Germinal center (tissue), 1 donor: Measurements from ENCODE around the gene AP3B2.
A peak's percentile ranks its signal among the peaks of the same experiment; 100 is the strongest.

Experiments used
- DNase-seq: peaks from one replicate; pipeline ENCODE4 v3.0.0; 2012; ENCODE audit warnings: mixed read lengths, low spot score

The AP3B2 gene

DNA sequence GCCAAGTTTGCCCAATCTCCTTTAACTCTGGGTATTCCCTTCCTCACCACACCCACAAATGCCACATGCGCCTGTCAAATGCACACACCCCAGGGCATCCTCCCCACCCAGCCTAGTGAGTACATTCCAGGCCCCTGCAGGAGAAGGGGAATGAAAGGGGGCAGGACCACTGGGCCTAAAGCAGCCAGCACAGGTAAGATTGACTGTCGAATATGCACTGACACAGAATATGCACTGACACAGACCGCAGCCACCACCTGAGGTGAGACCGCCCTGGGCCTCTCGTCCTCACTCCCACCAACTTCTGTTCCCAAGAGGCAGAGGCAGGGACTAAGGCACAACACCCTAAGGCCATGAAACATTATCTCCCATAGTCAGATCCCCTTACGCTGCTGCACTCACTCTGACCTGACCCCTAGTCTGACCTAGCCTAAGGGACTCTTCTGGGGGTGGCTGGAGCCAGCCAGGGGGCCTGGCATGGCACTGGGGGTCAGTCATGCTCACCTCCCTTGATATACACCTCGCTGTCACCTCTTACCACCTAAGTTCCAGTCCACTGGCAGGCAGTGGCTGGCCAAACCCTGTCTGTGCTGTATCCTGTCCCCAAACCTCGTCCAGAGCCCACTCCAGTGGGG, 10.8 kb downstream of the AP3B2 start:
- DNase-seq = no peak

DNA sequence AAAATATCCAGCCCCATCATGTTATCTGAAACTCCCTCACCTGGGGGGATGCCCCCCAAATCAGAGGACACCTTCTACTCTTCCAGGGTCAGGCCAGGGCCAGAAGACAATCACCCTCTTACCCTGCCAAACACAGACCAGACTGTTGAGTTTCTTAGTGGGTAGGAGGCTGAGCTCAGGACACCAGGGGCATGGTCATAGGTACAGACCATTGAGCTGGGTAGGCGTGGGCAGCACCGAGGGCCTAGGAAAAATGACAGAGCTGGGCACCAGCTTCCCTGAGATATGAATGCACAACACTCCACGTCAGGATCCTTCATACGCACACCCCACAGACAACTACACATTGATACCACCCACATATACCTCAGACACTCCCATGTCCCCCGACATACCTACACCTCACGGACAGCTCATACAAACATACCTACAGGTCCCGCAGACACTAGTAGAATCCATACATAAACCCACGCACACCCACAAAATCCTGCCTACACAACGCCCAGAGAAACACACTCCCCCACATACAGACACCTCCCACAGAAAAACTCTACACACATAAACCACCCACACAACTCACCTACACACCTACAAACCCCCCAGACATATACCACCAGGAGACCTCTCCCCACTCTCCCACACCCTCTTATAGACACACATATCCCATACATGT, 11.8 kb downstream of the AP3B2 start:
- no peak for DNase-seq

DNA sequence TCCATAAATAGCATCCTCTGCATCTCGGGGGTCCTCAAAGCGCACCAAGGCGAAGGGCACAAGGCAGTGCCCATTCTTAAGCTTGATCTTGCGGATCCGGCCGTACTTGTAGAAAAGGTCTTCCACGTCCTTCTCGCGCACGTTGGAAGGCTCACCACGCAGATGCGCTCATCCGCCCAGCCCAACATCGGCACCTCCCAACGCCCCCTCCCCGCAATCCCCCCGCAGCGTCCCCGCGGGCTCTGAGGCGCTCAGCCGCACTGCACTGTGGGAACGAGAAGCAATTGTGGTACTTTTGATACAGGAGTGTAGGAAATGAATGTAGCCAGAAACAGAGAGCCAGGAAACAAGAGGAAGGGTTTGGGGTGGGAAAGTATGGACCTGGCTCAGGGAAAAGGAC, 17.5 kb downstream of the AP3B2 start:
- DNase-seq = no peak

DNA sequence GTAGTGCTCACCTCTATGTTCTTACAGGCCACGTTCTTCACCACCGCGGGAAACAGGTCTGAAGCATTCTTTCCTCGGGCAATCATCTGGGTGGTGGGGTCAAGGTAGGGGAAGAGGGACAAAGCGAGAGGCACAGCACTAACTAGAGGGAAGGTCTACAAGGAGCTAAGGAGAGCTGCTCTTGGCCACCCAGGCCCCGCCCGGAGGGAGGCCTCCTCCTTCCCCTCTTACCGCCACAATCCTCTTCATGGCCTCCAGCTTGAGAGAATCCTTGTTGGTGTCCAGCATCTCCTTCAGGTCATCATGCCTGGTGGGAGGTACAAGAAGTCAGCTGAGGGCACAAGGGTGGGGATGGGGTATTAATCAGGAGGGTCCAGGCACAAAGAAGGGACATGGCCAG, 20.5 kb downstream of the AP3B2 start:
- no peak for DNase-seq

DNA sequence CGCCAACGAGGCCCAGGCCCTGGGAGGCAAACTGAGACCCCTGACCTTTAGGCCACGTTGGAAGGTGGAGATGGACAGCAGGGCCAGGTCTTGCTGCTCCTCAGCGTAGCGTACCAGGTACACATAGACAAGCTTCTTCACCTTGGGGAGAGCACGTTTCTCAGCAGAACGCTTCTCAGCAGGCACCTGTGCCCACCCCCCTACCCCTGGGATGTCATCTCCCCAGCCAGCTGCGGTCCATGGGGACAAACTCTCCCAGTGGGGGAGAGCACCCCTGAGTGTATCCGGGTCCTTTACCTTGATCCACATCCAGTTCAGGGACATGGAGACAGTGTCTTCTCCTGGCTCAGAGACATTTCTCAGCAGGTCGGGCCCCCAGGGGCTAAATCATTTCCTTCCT, 21.0 kb downstream of the AP3B2 start:
- DNase-seq = no peak

DNA sequence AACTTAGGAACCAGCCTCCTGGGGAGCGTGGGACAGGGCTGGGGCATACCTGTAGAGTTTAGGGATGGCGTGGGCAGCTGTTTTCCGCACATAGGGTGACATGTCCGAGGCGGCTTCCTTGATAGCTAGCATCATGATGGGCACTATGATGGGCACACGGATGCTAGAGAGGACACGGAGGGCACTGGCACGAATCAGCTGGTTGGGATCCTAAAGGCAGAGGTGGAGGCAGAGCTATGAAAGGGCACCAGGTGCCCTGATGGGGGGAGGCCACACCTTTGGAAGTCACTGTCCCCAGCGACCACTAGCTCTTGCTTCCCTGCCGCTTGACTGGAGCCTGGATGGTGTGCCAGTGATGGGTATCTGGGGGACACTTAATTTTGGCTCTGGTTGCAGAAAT, 28.3 kb downstream of the AP3B2 start:
- DNase-seq = no peak

DNA sequence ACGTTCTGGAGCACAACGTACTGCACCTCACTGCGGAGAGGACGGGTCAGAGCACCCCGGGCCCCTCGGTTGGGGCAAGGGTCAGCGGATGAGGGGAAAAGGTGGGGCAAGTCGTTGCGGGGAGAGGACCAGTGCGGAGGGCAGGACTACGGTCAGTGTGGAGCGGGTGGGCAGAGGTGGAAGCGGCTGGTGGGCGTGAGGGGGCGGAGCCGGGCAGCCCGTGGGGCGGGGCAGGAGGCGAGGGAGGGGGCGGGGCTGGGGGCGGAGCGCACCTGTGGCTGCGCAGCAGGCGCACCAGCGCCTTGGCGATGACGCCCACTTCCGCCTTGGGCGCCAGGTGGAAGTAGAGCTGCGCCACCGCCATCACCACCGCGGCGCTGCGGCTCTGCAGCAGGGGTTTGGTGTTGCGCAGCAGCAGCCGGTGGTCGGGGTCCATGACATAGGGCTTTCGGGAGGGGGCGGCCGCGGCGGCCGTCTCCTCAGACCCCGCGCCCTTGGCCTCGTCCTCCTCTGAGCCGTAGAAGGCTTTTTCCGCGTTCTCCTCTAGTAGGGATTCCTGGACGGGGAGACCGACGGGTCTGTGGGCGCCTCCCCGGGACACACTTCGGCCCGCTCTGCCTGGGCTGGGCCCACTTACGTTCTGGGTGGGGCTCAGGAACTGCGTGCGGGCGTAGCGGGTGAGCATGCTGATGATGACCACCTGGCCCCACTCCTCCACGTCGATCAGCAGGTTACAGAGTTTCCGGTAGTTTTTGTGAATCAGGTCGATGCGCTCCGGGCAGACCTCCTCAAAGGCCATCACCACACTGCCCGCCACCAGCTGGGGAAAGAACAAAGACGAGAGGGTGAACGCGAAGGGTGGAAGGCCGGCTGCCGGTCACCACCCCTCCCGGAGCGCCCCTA, 29.2 kb downstream of the AP3B2 start:
- DNase-seq = peak; percentile 88

DNA sequence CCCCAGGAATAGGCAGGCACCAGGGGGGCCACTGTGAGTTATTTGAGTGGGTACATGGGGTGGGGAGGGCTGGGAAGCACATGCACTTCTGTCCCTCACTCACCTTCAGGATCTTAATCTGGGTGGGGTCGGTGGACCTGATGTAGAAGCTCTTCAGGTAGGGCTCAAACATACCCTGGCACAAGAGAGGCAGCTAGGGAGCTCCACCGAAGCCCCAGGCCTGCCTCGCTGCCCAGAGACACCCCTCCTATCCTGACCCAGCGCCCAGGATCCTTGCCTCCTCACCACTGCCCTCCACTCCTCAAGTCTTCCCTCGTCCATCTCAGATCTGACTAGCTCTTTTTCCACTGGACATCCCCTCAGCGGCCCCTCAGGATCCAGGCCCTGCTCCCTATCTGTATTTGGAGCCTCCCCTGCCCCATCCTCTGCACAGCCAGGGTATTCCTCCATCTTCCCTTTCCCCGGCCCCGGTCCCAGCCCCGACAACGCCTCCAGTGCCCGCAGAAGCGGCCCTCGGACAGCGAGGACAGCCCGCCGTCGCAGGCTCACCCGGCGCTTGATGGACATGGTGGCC, 30.0 kb downstream of the AP3B2 start:
- DNase-seq = no peak

DNA sequence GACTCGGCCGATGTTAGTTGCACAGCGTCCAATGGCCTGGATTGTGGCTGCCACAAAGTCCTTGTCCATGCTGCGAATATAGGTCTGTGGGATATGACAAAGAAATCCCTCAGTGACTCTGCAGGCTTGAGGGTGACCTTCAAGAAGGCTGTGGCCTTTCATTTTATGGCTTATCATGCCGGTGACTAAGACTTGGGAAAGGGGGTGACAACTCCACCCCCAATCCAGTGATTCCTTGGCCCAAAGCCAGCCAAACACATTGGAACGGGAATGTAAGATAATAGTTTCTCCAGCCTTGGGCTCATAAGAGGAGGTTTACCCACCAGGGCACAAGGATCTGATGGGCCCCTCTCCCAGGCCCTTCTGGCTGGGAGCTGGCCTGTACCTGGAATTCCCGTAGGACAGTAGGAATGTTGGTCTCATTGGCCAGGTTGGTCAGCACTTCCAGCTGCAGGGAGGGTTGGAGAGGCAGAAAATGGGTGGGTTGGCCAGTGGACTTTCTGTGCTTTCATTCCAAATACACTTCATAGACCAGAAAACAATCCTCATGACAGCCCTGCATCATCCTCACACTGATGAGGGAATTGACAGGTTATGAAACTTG, 31.9 kb downstream of the AP3B2 start:
- no peak for DNase-seq

DNA sequence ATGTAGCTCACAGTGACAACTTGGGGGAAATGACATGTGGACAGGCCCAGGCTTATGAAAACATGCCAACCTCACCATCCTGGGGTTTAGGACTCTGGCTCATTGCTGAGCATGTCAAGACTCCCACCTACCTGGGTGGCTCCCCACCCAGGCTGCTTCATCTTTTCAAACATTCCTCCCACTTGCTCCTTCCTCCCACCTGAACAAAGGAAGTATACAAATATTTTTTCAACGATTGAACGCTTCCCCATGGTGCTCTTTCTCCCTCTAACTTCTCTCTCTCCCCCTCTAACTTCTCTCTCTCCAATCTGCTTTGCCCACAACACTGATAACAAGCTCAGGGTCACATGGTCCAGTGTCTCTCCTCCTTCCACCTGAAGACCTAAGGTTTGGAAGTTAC, 34.8 kb downstream of the AP3B2 start:
- no peak for DNase-seq

DNA sequence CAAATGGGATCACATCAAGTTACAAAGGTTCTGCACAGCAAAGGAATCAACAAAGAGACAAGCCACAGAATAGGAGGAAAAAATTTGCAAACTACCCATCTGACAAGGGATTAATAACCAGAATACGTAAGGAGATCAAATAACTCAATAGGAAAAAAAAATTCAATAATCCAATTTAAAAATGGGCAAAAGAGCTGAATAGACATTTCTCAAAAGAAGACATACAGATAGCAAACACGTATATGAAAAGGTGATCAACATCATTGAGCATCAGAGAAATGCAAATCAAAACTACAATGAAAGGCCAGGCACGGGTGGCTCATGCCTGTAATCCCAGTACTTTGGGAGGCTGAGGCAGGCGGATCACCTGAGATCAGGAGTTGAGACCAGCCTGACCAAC, 39.0 kb downstream of the AP3B2 start:
- no peak for DNase-seq

DNA sequence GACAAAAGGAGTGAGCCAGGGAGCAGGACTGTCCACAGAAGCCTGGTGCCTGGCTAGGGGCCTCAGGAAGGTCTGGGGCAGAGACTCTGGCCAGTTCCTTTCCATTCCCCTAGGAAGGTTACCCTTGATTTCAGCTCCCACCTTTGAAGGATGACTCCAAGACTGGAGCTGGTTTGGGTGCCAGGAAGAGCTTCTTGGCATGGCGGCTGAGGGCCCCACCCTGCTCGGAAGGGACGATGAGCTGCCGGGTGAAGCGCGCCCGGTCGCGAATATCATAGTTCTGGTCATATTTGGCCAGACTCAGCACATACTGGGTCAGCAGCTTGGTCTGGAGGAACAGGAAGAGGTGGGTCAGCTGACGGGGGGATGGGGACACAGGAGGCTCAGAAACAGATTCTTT, 43.1 kb downstream of the AP3B2 start:
- DNase-seq = no peak

DNA sequence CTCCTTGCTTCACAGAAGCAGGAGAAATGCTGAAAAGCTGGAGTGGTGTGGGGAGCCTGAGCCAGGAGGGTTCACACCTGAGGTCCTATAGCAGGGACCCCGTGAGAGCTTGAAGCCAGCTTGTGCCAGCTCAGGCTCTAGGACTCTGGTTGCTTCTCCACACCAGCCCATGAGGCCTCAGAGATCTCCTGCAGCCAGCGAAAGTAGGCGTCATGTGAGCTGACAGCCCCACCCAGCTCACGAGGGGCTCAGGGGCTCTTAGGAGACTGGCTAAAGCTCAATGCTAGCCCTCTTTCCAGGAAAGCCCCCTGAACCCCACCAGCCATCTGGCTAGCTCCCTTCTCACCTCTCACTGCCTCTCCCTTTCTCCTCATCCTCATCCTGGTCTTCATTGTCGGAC, 45.7 kb downstream of the AP3B2 start:
- DNase-seq = no peak

DNA sequence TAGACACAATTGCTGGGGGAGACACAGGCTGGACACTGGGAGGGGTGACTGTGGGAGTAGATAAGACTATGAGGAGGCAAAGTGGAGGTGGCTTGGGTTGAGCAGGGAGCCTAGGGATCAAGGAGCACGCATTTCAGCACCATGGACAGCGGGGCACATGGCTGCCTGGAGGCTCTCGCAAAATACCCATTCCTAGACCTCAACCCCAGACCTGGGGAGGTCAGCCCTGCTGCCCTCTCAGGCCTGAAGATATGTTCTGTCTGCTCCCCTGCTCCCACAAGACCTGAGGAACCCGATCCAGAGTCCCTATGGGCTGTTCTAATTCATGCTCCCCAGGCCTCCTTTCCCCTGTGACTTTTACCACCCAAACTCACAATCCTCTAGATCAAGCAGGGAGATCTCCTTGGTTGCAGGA, 46.5 kb downstream of the AP3B2 start:
- DNase-seq = peak; percentile 47

DNA sequence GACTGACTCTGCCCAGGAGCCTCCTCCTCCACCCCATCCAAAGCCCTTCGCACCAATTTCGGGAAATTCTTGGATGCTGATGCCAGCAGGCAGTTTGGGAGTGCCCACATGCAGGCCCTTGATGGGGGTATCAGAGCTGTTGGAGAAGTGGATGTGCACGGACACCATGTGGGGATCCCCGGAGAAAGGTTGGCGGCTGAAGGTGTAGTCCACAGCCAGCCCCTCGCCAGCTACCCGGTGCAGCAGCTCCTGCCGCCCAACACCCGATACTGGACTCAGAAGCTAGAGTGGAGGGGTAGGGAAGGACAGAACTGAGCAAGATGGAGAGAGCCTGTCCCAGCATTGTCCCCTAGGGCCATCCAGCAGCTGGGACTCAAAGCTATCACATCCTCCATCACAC, 47.0 kb downstream of the AP3B2 start:
- no peak for DNase-seq

DNA sequence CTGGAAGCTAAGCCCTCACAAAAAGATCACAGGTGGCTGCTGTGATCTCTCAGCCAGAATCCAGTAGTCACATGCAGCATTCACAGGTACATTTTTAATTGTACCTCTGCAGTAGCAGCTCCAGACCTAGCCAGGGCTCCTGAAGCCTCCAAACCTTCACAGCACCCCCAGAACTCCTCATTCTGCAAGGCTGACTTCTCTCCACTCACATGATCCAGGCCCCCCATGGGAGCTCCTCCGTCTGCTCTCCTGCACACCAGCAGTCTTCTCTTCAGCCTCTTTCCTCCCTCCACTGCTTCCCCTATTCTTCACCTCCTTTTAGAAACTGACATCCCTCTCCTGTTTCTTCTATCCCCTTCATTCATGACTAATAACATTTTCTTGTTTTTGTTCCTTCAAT, 49.3 kb downstream of the AP3B2 start:
- no peak for DNase-seq

DNA sequence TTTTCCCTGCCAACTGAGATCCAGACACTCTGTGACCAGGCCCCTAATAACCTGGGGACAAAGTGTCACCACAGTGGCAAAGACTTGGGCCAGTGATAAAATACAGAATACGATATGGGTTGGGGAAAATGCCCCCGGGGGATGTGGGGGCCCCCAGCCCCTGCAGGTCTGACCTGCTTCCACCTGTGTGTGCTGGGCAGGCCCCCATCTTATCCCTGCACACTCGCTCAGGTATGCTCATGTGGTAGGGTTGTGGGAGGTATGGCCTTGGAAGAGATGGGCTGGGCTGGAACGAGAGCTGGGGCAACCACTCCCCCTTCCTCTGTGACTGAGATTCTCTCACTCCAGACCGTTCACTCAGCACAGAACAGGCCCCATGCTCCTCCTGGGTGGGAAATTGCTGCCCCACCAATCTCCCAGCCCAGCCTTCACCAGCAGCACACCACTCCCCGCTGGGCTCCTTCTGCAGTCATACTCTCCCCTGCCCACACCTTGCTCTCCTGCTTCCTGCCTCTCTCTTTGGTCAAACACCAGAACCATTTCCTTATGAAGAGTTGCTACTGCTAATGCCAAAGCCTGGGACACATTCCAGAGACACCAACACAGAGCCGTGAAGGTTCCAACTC, 52.9 kb downstream of the AP3B2 start:
- DNase-seq = no peak

DNA sequence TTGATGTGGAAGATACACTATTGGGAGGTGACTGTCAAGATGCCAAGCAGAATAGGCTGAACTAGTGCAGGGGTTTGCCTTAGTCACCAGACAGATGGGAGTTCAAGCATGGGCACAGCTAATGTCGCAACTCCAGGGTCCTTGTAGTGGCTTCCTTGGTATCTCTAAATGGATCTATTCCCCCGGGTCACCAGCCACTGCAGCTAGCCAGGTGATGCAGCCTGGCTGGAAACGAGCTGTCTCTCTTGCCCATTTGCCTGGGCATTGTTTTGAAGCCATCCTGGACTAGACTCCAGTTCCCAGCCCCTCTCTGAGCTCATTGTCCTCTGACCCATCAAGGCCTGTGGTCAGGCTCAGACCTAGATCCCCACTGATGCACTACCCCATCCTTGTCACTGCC, 54.1 kb downstream of the AP3B2 start:
- DNase-seq = no peak

DNA sequence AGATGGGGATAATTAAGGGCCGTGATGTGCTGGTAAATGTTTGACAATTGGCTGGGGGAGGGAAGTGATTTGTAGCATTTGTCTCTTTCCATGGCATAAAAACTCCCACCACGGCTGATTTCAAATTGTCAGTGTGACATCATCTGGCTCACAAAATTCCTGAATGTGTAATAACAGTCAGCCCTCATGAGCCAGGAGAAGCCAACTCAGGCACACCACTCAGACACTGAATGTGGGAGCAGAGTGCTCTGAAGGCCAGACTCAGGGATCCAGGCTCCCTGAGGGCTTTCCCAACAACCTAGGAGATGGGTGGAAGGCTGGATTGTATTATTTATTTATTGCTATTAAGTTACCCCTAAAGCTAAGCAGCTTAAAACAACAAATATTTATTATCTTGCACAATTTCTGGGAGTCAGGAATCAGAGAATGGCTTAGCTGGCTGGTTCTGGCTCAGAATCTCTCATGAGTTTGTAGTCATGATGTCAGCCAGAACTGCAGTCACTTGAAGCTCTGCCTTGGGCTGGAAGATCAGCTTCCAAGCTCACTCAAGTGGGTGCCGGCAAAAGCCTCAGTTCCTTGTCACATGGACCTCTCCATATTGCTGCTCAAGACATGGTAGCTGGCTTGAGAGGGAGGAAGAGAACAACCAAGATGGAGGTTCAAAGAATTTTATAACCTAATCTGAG, 56.0 kb downstream of the AP3B2 start:
- DNase-seq = no peak

DNA sequence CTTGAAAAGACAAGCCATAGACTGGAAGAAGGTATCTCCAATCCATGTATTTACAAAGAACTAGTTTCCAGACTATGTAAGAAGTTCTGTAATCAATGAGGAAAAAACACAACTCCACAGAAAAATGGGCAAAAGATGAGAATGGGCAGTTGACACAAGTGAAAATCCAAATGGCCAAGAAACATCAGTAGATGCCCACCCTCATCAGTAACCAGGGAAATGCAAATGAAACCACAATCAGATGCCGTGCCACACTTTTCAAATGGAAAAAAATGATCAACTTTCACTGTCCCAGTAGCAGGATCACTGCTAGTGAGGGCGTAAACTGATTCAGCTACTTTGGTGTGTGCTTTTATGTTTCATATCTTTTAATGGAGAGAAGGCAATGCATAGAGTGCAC, 58.0 kb downstream of the AP3B2 start:
- no peak for DNase-seq

DNA sequence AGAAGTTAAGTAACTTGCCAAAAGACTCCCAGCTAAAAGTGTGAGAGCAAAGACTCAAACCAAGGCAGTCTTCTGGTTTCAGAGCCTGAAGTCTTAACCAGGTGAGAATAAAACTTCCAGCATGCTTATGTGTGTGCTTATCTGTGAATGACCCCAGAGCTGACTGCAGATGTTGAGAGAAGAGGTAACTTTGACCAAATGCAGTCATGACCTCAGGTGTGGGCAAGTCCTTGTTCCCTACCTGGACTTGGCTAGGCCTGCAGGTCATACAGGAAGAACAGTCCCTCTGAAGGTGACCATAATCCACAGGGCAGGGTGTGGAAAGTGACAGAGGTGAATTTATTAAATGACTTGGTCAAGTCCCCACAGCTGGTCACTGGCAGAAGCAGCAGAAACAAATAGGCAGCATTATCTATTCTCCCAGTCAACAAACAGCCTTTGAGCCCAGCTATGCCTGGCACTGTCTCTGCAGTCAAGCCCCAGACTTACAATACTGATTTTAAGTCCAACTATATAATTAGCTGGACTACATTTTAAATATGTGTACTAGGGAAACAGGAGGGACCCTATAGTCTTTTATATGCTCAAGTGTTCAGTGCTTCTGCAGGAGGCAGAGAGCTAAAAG, 59.5 kb downstream of the AP3B2 start:
- no peak for DNase-seq
